ENCODE results near the gene IFI30.

Gene IFI30

DNA sequence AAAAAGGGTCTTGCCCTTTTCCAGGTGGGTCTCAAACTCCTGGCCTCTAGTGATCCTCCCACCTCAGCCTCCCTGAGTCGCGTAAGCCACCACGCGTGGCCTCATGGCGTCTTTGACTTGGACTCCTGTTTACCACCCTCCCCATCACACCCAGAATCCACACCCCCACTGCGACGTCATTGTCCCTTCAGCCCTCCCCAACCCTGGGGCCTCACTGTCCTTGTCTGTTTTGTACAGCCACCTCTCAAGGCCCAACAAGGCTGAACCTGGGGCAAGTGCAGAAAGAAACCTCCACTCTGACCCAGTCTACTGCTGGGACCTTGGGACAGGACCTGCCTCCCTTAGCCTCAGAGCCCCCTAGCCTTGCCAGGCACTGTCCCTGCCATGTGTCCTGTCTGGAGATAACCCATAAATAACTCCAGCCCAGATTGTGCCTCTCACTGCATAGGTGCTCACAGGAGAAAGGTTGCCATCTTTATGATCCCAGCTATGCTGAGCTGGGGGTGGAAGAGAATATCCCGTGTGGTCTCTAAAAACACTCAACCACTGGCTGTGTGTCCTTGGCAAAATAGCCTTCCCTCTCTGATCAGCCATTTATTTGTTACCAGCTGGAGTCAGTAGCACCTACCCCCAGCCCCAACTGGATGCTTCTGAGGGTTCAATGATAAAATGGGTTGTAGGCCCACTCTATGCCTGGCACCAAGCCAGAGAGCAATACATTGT is 1.8 kb upstream of the IFI30 start:
- DNase-seq (ENCODE audit: low spot score) = peak; percentile 6

DNA sequence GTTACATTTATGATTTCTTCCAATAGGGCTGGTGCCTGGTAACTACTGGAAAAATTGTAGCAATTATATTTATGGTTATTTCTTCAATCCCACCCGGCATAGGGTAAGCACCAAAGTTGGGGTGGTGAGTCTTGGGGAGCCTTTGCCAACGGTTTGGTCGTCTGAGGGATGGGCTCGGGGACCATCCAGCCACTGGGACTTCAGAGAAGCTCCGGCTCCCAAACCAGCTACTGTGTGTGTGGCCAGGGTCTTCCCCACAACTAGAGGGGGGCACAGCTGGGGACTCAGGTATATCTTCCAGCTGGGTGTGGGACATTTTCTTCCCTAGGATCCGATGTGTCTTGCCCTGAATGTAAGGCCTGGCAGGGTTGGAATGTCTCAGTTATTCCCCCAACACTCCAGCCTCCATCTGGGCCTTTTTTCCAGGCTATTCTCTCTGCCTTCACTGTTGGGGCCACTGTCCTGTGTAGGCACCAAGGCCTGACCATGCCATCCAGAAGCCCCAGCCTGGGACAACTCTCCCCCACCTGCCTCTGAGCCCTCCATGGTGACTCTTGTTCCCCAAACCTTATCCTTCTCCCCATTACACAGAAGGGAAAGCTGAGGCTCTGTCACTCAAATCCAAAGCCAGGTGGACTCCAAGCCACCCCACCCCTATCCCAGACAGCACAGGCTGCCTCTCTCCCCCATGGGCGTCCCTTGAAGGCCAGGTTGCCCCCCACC is 1.1 kb upstream of the IFI30 start:
- no peak for DNase-seq (ENCODE audit: low spot score)

DNA sequence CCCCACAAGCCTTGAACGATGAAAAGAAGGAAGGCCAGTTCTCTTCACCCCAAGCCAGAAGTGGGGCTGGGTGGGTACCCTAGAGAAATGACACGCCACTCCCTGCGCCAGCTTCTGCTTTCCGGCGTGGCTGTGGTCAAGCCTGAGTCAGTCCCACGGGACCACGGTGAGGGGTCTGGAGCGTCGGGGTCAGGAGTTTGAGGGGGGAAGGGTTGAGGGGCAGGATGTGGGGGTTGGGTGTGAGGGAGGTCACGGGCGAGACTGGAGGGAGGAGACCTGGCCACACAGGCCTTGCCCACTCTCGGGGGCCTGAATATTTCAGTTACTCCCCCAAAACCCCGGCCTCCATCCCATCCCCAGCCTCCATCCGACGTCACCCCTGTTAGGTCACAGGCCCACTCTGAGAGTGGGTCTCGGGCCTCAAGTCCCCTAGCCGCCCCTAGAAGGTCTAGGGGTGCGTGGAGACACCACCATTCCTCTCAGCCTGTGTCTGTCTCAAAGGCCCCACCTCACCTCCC is 500 bp upstream of the IFI30 start:
- no peak for DNase-seq (ENCODE audit: low spot score)

DNA sequence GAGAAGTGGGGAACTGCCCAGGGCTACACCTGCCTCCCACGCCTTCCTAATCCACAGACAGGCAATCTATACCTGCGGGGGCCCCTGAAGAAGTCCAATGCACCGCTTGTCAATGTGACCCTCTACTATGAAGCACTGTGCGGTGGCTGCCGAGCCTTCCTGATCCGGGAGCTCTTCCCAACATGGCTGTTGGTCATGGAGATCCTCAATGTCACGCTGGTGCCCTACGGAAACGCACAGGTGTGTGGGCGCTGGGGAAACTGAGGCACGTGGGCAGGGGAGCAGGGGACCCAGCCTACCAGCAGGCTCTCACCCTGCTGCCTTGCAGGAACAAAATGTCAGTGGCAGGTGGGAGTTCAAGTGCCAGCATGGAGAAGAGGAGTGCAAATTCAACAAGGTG is 1.4 kb downstream of the IFI30 start:
- DNase-seq (ENCODE audit: low spot score) = no peak

DNA sequence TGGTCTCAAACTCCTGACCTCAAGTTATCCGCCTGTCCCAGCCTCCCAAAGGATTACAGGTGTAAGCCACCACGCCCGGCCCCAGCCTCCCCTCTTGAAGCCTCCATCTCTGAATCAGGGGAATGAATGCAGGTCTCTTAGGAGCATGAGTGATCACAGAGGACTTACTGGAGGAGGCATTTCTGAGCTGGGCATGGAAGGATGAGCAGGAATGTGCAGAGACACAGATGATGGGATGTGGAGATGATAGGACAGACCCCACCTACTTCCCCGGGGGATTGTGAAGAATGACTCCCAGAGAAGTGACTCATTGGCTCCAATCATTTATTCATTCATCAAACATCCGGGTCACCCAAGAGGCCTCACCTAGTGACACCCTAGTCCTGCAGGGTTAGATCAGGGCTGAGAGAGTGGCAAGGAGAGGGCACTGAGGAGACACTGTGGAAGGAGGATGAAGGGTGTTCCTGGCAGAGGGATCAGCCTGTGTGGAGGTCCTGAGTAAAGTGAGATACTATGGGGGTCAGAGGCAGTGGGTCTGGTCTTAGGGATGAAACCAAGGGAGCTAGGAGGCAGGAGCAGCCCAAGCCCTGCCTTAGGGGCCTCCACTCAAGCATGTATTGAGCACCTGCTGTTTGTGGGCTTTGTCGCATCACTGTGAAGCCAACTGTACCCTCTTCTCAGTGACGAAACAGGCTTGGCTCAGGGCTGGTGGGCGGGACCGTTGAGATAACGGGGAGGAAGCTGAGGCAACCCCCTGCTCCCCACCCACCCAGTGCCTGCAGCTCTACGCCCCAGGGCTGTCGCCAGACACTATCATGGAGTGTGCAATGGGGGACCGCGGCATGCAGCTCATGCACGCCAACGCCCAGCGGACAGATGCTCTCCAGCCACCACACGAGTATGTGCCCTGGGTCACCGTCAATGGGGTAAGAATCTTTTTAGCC is 3.0 kb downstream of the IFI30 start:
- peak; percentile 26 for DNase-seq (ENCODE audit: low spot score)

DNA sequence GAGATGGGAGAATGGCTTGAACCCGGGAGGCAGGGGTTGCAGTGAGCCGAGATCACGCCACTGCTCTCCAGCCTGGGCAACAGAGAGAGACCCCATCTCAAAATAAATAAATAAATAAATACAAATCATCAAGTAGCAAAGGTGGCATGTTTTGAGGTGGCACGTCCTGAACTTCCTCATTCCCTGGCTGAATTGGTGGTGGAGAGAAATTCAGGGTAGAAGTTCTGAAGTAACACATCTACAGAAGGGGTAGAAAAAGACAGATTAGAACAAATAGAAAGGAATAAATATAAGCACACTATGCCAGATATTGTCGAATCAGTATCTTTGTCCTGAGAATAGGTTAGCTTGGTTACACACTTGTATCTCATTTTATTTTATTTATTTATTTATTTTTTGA is 6.3 kb downstream of the IFI30 start:
- DNase-seq (ENCODE audit: low spot score) = no peak

GRCh38 chr19:18183529-18183928 is 9.9 kb downstream of the IFI30 start:
- no peak for DNase-seq (ENCODE audit: low spot score)

GRCh38 chr19:18185538-18185937 is 11.9 kb downstream of the IFI30 start:
- DNase-seq (ENCODE audit: low spot score) = no peak

GRCh38 chr19:18190278-18190677 is 16.7 kb downstream of the IFI30 start:
- DNase-seq (ENCODE audit: low spot score) = no peak

DNA sequence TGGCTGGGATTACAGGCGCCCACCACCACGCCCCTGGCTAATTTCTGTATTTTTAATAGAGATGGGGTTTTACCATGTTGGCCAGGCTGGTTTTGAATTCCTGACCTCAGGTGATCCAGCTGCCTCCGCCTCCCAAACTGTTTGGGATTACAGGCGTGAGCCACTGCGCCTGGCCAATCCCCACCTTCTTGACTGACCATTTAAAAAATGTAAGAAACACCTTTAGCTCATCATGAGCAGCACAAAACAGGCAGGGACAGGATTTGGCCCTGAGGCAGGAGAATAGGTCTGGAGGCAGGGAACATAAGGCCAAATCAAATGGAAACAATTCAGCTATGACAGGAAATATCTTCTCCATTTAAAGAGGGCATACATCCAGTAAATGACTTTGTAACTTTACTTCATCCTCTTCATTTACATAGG is 18.0 kb downstream of the IFI30 start:
- no peak for DNase-seq (ENCODE audit: low spot score)

- peak; percentile 100 for DNase-seq (ENCODE audit: low spot score)
Measured at GRCh38 chr19:18192673-18193387, 19.2 kb downstream of the IFI30 start, which contains the start of gene MPV17L2. MPV17L2 (plus strand) TSS chr19:18193218; CDS start chr19:18193282, 64 bp downstream.

GRCh38 chr19:18193388-18194180 is 20.0 kb downstream of the IFI30 start:
- no peak for DNase-seq (ENCODE audit: low spot score)

DNA sequence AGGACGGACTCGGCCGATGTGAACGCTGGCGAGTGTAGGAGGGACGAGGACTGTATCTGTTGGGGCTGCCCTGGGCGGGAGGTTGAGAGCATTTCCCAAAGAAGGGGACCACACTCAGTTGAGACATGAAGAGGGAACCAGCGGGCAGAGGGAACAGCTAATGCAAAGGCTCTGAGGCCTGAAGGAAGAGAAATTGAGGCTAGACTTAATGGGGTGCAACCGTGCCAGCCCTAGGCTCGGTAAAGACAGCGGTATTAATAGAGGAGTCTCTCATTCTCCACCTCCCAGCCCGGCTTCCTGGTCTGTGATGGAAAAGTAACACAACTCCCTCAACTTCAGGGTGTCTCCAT is 20.5 kb downstream of the IFI30 start:
- DNase-seq (ENCODE audit: low spot score) = no peak

GRCh38 chr19:18194554-18195238 is 21.1 kb downstream of the IFI30 start:
- DNase-seq (ENCODE audit: low spot score) = peak; percentile 37

- no peak for DNase-seq (ENCODE audit: low spot score)
Measured at GRCh38 chr19:18196511-18196845, 22.9 kb downstream of the IFI30 start.

GRCh38 chr19:18197306-18197705 is 23.7 kb downstream of the IFI30 start:
- no peak for DNase-seq (ENCODE audit: low spot score)

GRCh38 chr19:18197941-18198340 is 24.3 kb downstream of the IFI30 start:
- DNase-seq (ENCODE audit: low spot score) = no peak

DNA sequence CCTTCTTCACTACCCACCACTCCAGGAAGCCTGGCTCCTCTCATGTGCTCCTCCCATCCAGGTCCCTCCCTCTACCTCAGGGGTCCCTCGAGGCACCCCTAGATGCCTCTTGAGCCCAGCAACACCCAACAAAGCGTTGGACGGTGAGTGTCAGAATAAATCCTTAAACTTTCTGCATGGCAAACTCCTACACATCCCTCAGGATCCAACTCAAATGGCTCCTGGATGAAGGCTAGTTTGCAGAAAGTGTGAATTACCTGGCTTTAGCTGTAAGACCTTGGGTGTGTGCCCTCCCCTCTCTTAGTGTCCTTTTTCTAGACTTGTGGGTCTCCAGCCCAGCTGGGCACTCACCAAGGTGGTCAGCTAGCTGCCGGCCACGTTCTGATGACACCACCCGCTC is 24.8 kb downstream of the IFI30 start:
- no peak for DNase-seq (ENCODE audit: low spot score)

- no peak for DNase-seq (ENCODE audit: low spot score)
Measured at GRCh38 chr19:18202397-18202777, 28.8 kb downstream of the IFI30 start.

DNA sequence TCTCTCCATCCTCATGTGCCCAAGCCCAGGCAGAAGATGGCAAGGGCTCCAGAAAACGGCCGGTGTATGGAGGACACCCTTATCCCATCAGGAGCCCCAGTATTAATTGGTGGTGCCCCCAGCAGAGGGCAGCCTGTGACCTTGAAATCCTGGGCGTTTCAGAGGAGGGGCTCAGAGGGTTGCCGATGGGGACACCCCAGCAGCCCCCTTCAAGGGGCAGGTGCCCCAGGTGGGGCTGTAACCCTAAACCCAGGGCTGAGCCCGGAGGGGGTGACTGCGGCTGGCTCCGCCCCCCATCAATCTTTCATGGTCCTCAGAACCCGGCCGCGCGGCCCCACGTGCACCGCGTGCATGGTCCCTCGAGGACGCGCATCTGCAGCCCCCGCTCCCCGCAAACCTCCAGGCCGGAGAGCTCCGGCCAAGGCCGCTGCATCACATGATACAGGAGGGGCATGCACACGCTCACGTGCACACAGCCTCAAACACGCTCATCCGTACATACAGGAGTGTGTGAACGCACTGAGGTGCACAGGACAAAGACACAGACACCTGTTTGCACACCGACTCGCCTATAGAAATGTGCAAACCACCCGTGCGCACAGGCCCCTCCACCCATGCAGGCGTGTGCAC is 29.3 kb downstream of the IFI30 start:
- no peak for DNase-seq (ENCODE audit: low spot score)
